GM20000 (cell line): ENCODE measurements around the gene DUSP16.
"Not testable (repeated sequence)": the region's sequence is repeated elsewhere in the genome, so short reads cannot be mapped to it uniquely, and the experiment has no call there.

Experiments used
- DNase-seq: peaks from one replicate; pipeline ENCODE4 v3.0.0; 2012; ENCODE audit warnings: low spot score
- TF ChIP-seq, protein P1 (sequence below): IDR thresholded peaks from 2 replicates; pipeline ENCODE4 v1.5.1; 2012; ENCODE audit warnings: mild to moderate bottlenecking, control low read depth; ENCODE audit errors: extremely low read depth, missing control alignments

The DUSP16 gene

DNA sequence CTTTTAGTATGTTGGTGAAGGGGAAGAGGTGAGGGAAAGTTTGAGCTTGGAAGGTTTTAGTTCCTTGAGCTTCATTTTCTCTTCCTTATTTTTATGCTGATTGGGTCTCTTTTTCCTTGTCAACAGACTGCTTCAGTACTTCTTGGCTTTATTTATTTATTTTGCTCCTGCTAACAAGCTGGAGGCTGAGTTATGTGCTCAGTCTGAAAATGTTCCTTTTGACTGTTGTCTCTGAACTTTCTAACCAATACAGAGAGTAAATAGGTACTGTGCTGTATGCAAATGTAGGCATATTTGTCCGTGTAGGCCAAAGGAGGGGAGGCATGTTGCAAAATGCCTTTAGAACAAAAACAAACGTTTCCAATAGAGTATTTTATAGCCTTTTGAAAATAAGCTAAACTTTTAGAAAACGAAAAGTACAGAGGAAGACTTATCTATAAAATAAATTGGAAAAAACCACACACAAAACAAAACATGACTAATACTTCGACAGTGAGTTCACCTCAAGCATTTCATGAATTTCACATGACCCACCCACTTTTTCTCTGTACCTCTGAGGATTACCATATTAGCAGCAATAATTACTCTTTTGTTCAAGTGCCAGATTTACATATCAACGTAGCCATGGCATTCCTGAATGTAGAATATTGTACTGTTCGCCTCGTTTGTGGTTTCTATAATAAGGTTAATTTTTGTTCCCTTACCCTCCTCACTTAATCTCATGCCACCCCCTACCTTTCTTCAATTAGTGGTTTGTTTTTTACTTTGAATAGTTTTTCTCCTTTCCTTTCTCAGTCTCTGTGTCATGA is 44.3 kb upstream of the DUSP16 start:
- peak; percentile 56 for DNase-seq
- TF ChIP-seq, protein P1, sequence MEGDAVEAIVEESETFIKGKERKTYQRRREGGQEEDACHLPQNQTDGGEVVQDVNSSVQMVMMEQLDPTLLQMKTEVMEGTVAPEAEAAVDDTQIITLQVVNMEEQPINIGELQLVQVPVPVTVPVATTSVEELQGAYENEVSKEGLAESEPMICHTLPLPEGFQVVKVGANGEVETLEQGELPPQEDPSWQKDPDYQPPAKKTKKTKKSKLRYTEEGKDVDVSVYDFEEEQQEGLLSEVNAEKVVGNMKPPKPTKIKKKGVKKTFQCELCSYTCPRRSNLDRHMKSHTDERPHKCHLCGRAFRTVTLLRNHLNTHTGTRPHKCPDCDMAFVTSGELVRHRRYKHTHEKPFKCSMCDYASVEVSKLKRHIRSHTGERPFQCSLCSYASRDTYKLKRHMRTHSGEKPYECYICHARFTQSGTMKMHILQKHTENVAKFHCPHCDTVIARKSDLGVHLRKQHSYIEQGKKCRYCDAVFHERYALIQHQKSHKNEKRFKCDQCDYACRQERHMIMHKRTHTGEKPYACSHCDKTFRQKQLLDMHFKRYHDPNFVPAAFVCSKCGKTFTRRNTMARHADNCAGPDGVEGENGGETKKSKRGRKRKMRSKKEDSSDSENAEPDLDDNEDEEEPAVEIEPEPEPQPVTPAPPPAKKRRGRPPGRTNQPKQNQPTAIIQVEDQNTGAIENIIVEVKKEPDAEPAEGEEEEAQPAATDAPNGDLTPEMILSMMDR, result no peak

- DNase-seq, result no peak
- TF ChIP-seq, protein P1, result no peak
Observed at GRCh38 chr12:12604740-12605139, 42.1 kb upstream of the DUSP16 start.

GRCh38 chr12:12600659-12601058 is 38.0 kb upstream of the DUSP16 start:
- no peak for DNase-seq
- TF ChIP-seq, protein P1, result no peak

- DNase-seq, result no peak
- TF ChIP-seq, protein P1, result no peak
Observed at GRCh38 chr12:12599750-12600643, 37.3 kb upstream of the DUSP16 start.

GRCh38 chr12:12598864-12599263 is 36.2 kb upstream of the DUSP16 start:
- TF ChIP-seq, protein P1, result no peak
- DNase-seq, result no peak

DNA sequence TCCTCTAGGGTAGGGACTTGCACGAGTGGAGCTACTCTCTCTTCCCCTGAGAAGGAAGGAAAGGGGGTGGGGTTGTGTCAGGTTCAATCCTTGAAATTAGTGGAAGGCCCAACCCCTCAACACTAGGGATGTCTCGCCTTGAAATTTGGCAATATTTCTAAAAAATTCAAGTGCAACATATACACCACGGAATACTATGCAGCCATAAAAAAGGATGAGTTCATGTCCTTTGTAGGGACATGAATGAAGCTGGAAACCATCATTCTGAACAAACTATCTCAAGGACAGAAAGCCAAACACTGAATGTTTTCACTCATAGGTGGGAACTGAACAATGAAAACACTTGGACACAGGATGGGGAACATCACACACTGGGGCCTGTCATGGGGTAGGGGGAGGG is 33.9 kb upstream of the DUSP16 start:
- not testable (repeated sequence) for DNase-seq

DNA sequence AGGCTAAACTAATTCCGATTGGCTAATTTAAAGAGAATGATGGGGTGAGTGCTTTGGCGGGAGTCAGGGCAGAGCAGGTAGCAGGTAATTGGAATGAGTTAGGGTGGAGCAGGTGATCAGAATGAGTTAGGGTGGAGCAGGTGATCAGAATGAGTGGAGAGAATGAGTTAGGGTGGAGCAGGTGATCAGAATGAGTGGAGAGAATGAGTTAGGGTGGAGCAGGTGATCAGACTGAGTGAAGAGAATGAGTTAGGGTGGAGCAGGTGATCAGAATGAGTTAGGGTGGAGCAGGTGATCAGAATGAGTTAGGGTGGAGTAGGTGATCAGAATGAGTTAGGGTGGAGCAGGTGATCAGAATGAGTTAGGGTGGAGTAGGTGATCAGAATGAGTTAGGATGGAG is 33.3 kb upstream of the DUSP16 start:
- not testable (repeated sequence) for DNase-seq

DNA sequence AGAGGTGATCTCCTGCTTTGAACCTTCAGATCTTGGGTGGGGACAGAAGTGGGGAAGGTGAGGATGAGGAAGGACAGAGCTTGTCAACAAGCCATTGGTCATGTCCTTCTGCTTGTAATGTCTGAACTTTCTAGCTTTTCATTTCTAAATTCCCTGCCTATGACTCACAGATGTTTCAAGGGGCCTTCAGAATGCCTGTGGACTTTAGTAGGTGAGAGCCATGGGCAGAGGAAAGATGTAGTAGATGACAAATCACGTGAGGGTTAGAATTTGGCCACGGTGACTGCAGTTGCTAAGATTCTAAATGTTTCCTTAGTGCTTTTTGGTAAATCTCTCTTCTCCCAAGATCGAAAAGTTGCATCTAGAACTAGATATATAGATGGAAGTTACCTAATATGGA is 30.3 kb upstream of the DUSP16 start:
- TF ChIP-seq, protein P1, result no peak
- DNase-seq, result no peak
